C4-2B (cell line): ENCODE data around the gene SERTAD4.

Source experiments
- CTCF ChIP-seq: fragments of 450-650 bp; conservative IDR thresholded peaks from 2 replicates; pipeline ENCODE4 v1.5.1; 2017; ENCODE audit warnings: mild to moderate bottlenecking
- ZFX ChIP-seq: fragments of 450-650 bp; IDR thresholded peaks from 2 replicates; pipeline ENCODE4 v1.6.1; 2017

- no peak for TF ChIP-seq CTCF
- no peak for TF ChIP-seq ZFX
Observed at GRCh38 chr1:210231846-210232510, 618 bp upstream of the SERTAD4 start.
